Vagina (tissue), 2 donors: ENCODE measurements around the gene UNC79. TPM values are rescaled to one million over a fixed set of nuclear protein-coding genes. Genes with fewer than 3 reads are reported as not detected.
"Not testable (repeated sequence)": the region's sequence is repeated elsewhere in the genome, so short reads cannot be mapped to it uniquely, and the experiment has no call there.

ENCODE experiments used
- DNase-seq, 2 donors: peaks; one replicate each; pipeline ENCODE4 v3.0.0-alpha.2; 2017; ENCODE audit errors: extremely low spot score in 2 of 2
- H3K27ac ChIP-seq: fragments of 200-600 bp; sonication (generic); one replicate; pipeline ENCODE4 v1.5.1; 2019
- H3K27me3 ChIP-seq: fragments of 200-600 bp; sonication (generic); one replicate; pipeline ENCODE4 v1.5.1; 2019
- H3K36me3 ChIP-seq, 2 donors: fragments of 200-600 bp; sonication (generic); one replicate each; pipeline ENCODE4 v1.5.1; 2017 to 2019
- H3K4me1 ChIP-seq: fragments of 200-600 bp; sonication (generic); one replicate; pipeline ENCODE4 v1.5.1; 2019
- H3K4me3 ChIP-seq, 2 donors: fragments of 200-600 bp; sonication (generic); 1 replicate in 1 of 2; 2 replicates in 1 of 2; pipeline ENCODE4 v1.5.1; 2016 to 2019
- H3K9me3 ChIP-seq: fragments of 200-600 bp; sonication (generic); one replicate; pipeline ENCODE4 v1.5.1; 2019
- POLR2A ChIP-seq, 2 donors: fragments of 450-650 bp; IDR thresholded peaks; one replicate each; pipeline ENCODE4 v1.6.1; 2017; ENCODE audit warnings: antibody characterized with exemption in 2 of 2, mild to moderate bottlenecking in 2 of 2, moderate library complexity in 2 of 2
- POLR2AphosphoS5 ChIP-seq, 2 donors: sonication (generic); formaldehyde crosslinking; IDR thresholded peaks; one replicate each; pipeline ENCODE4 v1.9.0; 2017; ENCODE audit warnings: antibody characterized with exemption in 2 of 2, mild to moderate bottlenecking in 2 of 2, low read depth in 1 of 2; ENCODE audit not compliant: insufficient read depth in 1 of 2
- intact Hi-C: fragments of 100-400 bp; cut with DNase I; formaldehyde crosslinking; loops from one replicate; pipeline ENCODE4 v1.15.1; 2023
- total RNA-seq: library from RNA; depleted of rRNA; stranded (reverse); fragments of >200 nt; gene quantifications from one replicate; pipeline ENCODE4 v1.2.3, GENCODE V29; 2016
- TF ChIP-seq, protein P1 (sequence below), 3 experiments: fragments of 450-650 bp in 2 of 3; fragments of 200-600 bp in 1 of 3; sonication (generic) in 1 of 3; IDR thresholded peaks; one replicate each; pipeline ENCODE4 v1.5.1; 2017 to 2019; ENCODE audit warnings: antibody characterized with exemption in 3 of 3, mild to moderate bottlenecking in 2 of 3, moderate library complexity in 2 of 3

The UNC79 gene
- total RNA-seq, 1 donor from 2014 or later: 0.49 TPM

- no peak overlapping the region for H3K4me3 ChIP-seq
- no peaks in the 10 kb centered on the region for H3K36me3 ChIP-seq
- H3K27me3 ChIP-seq: no peaks in the 10 kb centered on the region
- intact Hi-C loops: no loop called here
- H3K4me1 ChIP-seq: no peaks in the 10 kb centered on the region
- no peak for DNase-seq
- H3K9me3 ChIP-seq: no peaks in the 10 kb centered on the region
- TF ChIP-seq POLR2A (IDR thresholded peaks at IDR 0.05) (no peak), POLR2AphosphoS5 (IDR thresholded peaks at IDR 0.05; ENCODE audit: insufficient read depth in 1 of 2, low read depth in 1 of 2) (no peak)
- TF ChIP-seq, protein P1, sequence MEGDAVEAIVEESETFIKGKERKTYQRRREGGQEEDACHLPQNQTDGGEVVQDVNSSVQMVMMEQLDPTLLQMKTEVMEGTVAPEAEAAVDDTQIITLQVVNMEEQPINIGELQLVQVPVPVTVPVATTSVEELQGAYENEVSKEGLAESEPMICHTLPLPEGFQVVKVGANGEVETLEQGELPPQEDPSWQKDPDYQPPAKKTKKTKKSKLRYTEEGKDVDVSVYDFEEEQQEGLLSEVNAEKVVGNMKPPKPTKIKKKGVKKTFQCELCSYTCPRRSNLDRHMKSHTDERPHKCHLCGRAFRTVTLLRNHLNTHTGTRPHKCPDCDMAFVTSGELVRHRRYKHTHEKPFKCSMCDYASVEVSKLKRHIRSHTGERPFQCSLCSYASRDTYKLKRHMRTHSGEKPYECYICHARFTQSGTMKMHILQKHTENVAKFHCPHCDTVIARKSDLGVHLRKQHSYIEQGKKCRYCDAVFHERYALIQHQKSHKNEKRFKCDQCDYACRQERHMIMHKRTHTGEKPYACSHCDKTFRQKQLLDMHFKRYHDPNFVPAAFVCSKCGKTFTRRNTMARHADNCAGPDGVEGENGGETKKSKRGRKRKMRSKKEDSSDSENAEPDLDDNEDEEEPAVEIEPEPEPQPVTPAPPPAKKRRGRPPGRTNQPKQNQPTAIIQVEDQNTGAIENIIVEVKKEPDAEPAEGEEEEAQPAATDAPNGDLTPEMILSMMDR (IDR thresholded peaks at IDR 0.05): no peak
- no peak overlapping the region for H3K27ac ChIP-seq
These were observed 33.5 kb downstream of the UNC79 start for GRCh38 chr14:93464271-93464670.

- Histone ChIP-seq H3K9me3 (no peaks in the 10 kb centered on the region), H3K4me3 (no peak overlapping the region), H3K27me3 (no peaks in the 10 kb centered on the region), H3K36me3 (no peaks in the 10 kb centered on the region), H3K27ac (no peak overlapping the region), H3K4me1 (no peaks in the 10 kb centered on the region)
- intact Hi-C loops: no loop called here
- no peak for TF ChIP-seq POLR2AphosphoS5 (IDR thresholded peaks at IDR 0.05; ENCODE audit: insufficient read depth in 1 of 2, low read depth in 1 of 2)
- DNase-seq: no peak
These were observed 44.7 kb downstream of the UNC79 start for GRCh38 chr14:93475471-93475870.

- intact Hi-C loops: no loop called here
- H3K9me3 ChIP-seq: no peaks in the 10 kb centered on the region
- H3K4me1 ChIP-seq: no peaks in the 10 kb centered on the region
- no peak for DNase-seq
- no peaks in the 10 kb centered on the region for H3K27me3 ChIP-seq
- H3K36me3 ChIP-seq: no peaks in the 10 kb centered on the region
- TF ChIP-seq, protein P1 (IDR thresholded peaks at IDR 0.05): no peak
- no peak for TF ChIP-seq POLR2AphosphoS5 (IDR thresholded peaks at IDR 0.05; ENCODE audit: insufficient read depth in 1 of 2, low read depth in 1 of 2)
- TF ChIP-seq POLR2A (IDR thresholded peaks at IDR 0.05): no peak
- no peak overlapping the region for H3K4me3 ChIP-seq
- H3K27ac ChIP-seq: no peak overlapping the region
These were observed 45.6 kb downstream of the UNC79 start for GRCh38 chr14:93476305-93476704.

- H3K36me3 ChIP-seq, H3K27me3 ChIP-seq, intact Hi-C loops, DNase-seq, H3K4me1 ChIP-seq, H3K4me3 ChIP-seq, H3K9me3 ChIP-seq, H3K27ac ChIP-seq: not testable (repeated sequence)
These were observed 48.3 kb downstream of the UNC79 start for GRCh38 chr14:93479074-93479473.

GRCh38 chr14:93480867-93481266 is 50.1 kb downstream of the UNC79 start:
- intact Hi-C loops: no loop called here
- TF ChIP-seq, protein P1 (IDR thresholded peaks at IDR 0.05): no peak
- TF ChIP-seq POLR2A (IDR thresholded peaks at IDR 0.05): no peak
- TF ChIP-seq POLR2AphosphoS5 (IDR thresholded peaks at IDR 0.05; ENCODE audit: insufficient read depth in 1 of 2, low read depth in 1 of 2): no peak
- no peaks in the 10 kb centered on the region for H3K9me3 ChIP-seq

DNA sequence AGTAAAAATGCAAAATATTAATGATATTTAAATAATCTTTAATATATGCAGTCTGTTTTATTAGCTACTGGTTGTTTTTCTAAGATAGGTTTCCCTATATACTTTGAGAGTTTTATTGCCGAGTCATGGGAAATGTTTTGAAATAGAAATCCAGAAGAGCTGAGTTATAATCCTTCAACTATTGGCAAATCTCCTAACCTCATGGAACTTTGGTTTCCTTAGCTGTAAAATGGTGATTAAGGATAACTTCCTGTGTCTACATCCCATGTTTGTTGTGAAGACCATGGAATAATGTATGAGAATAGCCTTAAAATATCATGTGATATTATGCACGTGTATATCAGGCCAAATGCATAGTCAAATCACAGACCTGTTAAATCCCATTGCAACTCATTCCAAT is 51.0 kb downstream of the UNC79 start:
- Histone ChIP-seq H3K4me1 (no peaks in the 10 kb centered on the region), H3K4me3 (no peak overlapping the region), H3K27ac (no peak overlapping the region), H3K9me3 (no peaks in the 10 kb centered on the region), H3K36me3 (no peaks in the 10 kb centered on the region), H3K27me3 (no peaks in the 10 kb centered on the region)
- TF ChIP-seq, protein P1 (IDR thresholded peaks at IDR 0.05): no peak
- intact Hi-C loops: no loop called here
- no peak for DNase-seq

More at GRCh38 chr14:93480867-93481266, 50.1 kb downstream of the UNC79 start:
- no peaks in the 10 kb centered on the region for H3K27me3 ChIP-seq
- no peaks in the 10 kb centered on the region for H3K4me1 ChIP-seq
- no peaks in the 10 kb centered on the region for H3K36me3 ChIP-seq
- DNase-seq: no peak
- H3K27ac ChIP-seq: no peak overlapping the region
- H3K4me3 ChIP-seq: no peak overlapping the region
